NOMO-1 (cell line): ENCODE data around the gene CEL.

Experiments used
- DNase-seq, 2 experiments: peaks; one replicate each; lab custom pipeline; 2025; ENCODE audit not compliant: unreplicated experiment in 2 of 2; lab: John Stamatoyannopoulos, UW

Gene CEL

DNA sequence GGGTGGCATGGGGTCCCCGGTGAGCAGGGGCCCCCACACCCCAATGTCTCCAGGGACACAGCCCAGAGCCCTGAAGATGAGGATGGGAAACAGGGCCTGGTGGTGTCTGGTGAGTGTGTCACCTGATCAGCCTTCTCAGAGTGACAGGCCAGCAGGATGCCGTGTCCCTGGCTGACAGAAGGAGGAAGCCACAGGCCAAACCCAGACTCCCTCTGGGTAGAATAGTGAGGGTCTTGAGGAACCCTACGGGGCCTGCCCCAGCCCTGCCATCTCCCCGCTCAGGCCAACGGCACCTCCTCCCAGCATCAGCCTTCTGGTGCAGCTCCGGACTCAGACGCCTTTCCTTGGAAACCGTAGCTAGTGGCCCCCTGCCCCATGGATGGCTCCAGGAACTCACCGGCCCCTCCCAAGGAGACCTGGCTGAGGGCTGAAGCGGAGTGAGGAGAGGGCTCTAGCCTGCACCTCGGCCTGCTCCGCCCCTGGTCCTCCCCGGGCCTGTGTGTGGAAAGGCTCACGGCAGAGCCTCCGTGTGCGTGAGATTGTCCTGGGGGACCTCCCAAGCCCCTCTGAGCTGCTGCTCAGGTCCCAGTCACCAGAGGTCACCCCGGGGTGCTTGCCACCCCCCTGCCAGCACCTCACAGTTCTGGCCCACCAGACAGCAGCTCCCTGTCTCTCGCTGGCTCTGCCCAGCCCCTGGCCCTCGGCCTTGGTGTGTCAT, 53.3 kb downstream of the CEL start:
- no peak for DNase-seq

DNA sequence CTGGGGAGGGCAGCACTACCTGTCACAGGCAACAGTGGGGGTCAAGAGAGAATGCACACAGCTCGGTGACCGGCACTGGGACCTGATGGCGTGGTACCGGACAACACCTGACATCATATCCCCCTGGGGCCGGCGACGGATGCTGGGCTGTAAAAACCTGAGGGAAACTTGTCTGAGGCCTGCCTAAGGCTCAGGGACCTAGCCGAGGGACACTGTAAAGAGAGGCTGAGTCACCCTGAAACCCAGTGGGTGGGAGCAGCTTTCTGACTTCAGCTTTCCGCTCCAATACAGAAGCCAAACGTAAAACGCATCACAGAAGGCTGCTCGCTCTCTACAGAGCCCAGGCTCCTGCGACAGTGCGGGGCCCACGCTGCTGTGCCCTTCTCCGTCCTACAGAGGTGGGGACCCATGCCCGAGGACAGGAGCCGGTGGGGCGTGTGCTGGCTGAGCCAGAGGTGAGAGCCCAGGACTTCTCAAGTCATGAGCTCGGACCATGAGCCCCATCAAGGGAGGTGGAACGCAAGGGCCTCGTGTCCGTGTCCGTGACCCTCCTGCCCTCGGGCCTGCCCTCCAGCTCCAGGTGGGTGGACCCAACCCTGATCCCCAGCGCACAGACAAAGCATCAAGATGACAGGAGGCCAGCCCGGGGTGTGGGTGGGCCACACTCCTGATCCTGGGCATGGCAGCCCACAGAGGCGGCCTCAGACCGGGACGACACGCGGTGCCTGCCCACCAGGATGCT, 54.0 kb downstream of the CEL start:
- no peak for DNase-seq

DNA sequence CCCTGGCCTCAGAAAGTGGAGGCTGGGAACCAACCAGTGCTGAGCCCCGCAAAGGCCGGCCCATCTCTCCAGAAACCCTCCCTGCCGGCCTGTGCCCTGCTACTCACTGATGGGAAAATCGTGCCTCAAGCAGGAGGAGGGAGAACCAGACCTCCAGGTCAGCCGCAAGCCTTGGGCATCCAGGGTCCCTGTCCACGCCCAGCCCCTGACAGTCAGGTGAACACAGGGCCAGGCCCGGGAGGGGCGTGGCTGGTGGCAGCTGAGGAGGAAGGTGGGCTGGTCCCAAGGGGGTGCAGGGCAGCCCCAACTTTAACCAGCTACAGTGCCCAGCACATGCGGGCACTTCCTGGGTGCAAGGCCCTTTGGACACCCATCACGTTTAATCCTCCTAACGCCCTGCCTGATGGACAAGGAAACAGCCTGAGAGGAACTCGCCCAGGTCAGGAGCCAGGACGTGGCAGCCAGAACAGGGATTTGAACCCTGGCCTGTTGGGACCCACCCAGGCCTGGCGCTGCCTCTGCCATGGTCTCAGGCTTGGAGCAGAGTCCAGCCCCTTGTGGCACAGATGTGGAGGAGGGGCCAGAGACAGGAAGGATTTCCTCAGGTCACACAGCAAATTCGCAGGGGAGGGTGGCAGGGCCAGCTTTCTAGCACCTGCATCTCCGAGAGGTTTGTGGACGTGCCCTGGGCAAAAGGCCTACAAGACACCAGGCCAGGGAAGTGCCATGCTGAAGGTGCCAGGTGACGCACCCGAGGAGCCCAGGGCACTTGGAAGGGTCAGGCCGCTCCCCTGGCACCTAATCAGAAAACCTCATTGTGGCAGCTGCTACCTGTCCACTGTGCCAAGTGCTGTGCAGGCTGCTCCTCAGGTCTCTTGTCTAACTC, 54.8 kb downstream of the CEL start:
- DNase-seq: no peak

DNA sequence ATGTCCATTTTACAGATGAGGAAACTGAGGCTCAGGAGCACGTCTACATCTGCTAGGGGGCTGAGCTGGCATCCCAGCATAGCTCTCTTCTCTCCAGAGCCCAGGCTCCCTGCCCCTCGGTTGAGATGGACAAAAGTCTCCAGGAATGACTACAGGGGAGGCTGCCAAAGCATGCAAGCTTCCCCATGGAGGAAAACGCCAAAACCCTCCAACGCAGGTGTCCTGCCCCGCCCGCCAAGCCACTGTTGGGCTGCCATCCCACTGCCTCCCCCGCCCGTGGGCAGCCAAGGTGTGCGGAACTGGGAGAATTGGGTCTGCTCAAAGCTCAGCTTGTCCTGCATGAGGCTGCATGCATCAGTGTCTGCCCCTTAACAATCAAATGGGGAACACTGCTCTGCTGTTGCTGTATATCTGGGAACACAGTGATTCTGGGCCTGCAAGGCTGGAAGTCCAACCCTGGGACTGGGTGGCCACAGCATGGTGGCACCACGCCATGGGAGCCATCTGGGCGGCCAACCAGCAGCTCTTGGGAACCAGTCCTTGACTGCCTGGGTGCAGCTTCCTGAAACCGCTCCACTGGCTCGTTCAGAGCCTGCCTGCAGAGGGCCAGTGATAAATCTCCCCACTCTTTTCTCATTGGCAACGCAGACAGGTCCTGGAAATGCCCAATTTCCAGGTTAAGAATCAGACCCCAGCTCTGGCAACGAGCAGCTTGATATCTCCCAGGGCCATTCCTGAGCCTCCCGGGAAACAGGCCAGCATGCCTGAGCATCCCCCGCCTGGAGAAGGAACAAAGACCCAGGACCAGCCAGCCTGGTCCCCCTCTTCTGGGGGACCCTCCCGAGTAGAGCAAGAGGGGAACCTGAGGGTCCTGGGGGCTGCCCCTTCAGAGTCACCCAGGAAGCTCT, 55.7 kb downstream of the CEL start:
- no peak for DNase-seq

DNA sequence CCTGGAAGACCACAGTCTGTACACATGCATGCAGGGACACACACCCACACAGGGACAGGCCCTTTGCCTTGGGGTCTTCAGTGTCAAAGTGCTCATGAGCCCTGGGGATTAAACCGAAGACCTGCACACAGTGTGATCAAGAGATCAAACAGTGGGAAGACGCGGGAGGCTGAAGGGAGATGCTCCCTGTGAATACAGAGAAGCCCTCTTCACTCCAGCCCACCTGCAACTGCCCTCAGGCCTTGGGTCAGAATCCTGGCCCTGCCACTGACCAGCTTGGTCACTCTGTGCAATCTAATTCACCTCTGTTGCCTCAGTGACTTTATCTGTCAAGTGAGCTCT, 56.4 kb downstream of the CEL start:
- no peak for DNase-seq

DNA sequence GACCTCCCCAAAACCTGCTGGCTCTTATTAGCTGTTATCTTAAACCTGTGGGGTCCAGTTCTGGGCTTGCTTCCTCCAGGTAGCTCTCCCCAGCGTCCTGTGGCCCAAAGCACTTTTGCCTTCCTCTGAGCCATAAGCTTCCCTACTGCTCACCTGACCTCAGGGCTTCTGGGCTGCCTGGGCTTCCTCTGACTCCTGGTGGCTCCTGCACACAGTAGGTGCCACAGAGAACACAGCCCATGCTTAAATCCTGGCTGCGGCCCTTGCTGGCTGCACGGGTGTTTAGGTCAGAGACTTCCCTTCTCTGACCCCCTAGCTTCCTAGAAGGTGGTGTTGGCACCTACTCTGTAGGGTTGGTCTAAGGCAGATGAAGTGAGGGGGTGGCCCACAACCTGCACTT, 56.8 kb downstream of the CEL start:
- DNase-seq: no peak

DNA sequence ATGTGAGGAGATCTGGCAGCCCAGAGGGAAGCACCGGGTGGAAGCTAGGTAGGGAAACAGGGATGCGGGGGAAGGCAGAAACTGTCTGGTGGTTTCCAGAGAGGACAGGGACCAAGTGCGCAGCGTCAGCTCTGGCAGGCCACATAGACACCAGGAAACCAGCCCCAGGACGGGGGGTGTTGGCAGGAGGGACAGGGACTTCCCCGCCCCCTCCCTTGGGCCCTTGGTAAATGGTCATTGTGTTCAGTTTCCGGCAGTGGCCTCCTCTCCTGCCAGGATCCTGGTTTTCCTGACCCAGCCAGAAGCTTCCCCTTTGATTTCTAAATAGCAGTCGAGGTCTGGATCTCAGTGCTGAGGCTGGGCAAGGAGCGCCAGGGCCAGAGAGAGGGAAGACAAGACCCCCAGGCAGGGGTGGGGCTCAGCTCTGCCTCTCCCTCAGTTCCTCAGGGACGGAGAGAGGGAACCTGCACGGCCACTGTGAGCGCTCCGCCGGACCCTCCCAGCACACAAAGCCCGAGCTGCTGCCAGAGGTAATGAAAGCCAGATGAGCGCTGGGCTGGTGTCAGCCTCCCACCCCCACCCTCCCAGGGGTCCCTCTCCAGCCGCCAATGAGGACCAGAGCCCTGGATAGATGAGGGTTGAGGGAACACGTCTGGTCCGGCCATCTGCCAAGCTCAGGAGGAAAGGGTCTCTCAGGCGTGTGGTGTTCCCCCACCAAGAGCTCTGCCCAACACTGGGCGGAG, 57.5 kb downstream of the CEL start:
- DNase-seq: no peak

DNA sequence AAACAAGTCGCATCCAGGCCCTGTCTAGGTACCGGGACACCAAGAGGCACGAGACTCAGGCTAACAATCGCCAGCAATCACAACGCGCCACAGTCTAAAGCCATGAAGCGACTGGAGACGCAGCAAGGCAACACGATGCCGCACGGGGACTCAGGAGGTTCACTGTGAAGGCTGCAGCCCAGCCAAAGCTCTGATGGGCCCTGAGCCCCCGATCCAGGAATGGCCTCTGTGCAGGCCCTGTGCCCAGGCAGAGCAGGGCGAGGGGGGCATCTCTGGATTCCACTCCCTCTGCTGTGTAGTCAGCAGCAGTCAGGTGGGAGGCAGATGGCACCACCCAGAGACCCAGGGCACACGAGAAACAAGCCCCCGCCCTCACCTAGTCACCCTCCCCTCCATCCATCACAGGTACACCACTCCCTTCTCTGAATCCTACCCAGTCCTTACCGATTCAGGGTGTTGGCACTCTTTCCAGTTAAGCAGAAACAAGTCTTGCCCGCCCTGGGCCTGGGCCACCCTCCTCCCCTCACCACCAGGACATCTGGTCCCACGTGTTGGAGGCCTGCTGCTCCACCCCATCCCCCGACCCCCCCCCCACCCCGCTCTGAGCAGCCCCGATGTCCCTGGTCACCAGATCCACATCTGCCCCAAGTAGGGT, 58.2 kb downstream of the CEL start:
- DNase-seq: no peak

DNA sequence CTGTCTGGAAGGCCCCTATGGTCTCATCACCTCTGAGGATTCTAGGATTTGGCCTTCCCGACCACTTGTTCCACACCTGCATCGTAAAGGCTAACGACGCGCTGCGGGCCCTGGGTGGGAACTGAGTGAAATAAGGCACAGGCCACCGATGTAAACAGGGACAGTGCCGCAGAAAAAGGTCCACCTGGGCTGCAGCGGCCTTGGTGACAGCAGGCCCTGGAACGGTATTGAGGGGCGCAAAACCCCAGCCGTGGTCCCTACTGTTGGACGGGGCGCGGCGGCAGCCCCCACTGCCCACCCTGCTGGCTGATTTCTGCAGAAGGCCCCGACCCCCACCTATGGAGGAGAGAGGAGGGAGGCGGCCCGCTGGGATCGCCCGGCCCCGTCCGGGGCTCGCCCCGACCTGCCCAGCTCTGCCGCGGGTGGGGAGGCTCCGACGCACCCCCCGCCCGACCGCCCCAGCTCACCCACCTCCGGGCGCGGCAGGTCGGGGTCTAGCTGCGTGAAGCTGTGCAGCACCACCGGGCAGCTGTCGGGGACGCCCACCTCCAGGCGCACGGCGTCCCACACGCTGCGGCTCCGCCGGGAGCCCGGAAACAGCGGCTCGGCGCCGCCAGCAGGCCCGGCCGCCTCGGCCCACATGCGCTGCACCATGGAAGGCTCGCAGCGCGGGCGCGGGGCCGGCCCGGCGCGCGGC, 58.9 kb downstream of the CEL start:
- DNase-seq: no peak
